K562 (cell line): ENCODE results near the gene ADIPOR1. TPM values are rescaled to one million over a fixed set of nuclear protein-coding genes. Genes with fewer than 3 reads are reported as not detected.
"Not testable (repeated sequence)": the region's sequence is repeated elsewhere in the genome, so short reads cannot be mapped to it uniquely, and the experiment has no call there.

Experiments
- ARID1B ChIP-seq: fragments of 450-650 bp; IDR thresholded peaks from 2 replicates; pipeline ENCODE4 v1.6.1; 2016; ENCODE audit warnings: antibody characterized with exemption, mild to moderate bottlenecking, inconsistent platforms
- CREB1 ChIP-seq, 2 experiments: sonication (generic) in 1 of 2; formaldehyde crosslinking in 1 of 2; IDR thresholded peaks; 2 replicates each; pipeline versions ENCODE4 v1.6.1 to v1.8.0; 2012 to 2022; ENCODE audit warnings: inconsistent platforms in 1 of 2, mild to moderate bottlenecking in 1 of 2, missing genetic modification reagents in 1 of 2, moderate library complexity in 1 of 2
- EGR1 ChIP-seq: fragments of 450-650 bp; conservative IDR thresholded peaks from 2 replicates; pipeline ENCODE4 v1.6.1; 2017; ENCODE audit warnings: mild to moderate bottlenecking
- EP400 ChIP-seq: fragments of 450-650 bp; IDR thresholded peaks from 2 replicates; pipeline ENCODE4 v1.6.1; 2017; ENCODE audit warnings: antibody characterized with exemption, mild to moderate bottlenecking, moderate library complexity
- ESRRA ChIP-seq: fragments of 450-650 bp; IDR thresholded peaks from 2 replicates; pipeline ENCODE4 v1.6.1; 2014; ENCODE audit warnings: low read depth, mild to moderate bottlenecking, moderate library complexity, borderline replicate concordance
- ETS1 ChIP-seq: conservative IDR thresholded peaks from 2 replicates; pipeline ENCODE4 v1.6.1; 2011; ENCODE audit warnings: low read depth, mild to moderate bottlenecking, low read length; ENCODE audit not compliant: control insufficient read depth
- GABPB1 ChIP-seq: sonication (generic); formaldehyde crosslinking; IDR thresholded peaks from 2 replicates; pipeline ENCODE4 v1.8.0; 2022; ENCODE audit warnings: mild to moderate bottlenecking, missing genetic modification reagents
- MXI1 ChIP-seq: IDR thresholded peaks from 2 replicates; pipeline ENCODE4 v1.6.1; 2011; ENCODE audit warnings: low read depth, mild to moderate bottlenecking, improper control_type of control experiment, low read length
- NBN ChIP-seq: fragments of 450-650 bp; IDR thresholded peaks from 2 replicates; pipeline ENCODE4 v1.6.1; 2016; ENCODE audit warnings: low read depth, mild to moderate bottlenecking
- PML ChIP-seq: IDR thresholded peaks from 2 replicates; pipeline ENCODE4 v1.6.1; 2012; ENCODE audit warnings: low read length, inconsistent platforms
- TFAP4 ChIP-seq: sonication (generic); formaldehyde crosslinking; IDR thresholded peaks from 2 replicates; pipeline ENCODE4 v1.8.0; 2022; ENCODE audit warnings: missing genetic modification reagents, mild to moderate bottlenecking, moderate library complexity, borderline replicate concordance
- ZNF668 ChIP-seq: fragments of 250-450 bp; sonication (Bioruptor Pico); IDR thresholded peaks from 2 replicates; pipeline ENCODE4 v1.8.0; 2022; ENCODE audit warnings: mild to moderate bottlenecking, inconsistent platforms
- polyA plus RNA-seq, 8 experiments: library from polyadenylated mRNA; depleted of rRNA in 4 of 8; stranded (reverse) in 5 of 8; unstranded in 3 of 8; fragments of >200 nt; fragmentation: Nextera tagmentation in 2 of 8; fragmentation: Illumina TruSeq in 1 of 8; extraction: Ambion mirVana in 2 of 8; extraction: Trizol in 1 of 8; gene quantifications; 2 replicates each; pipeline versions ENCODE4 v1.2.1 to v1.2.3, GENCODE V29; 2011 to 2014; ENCODE audit warnings: inconsistent platforms in 1 of 8, missing spikeins in 1 of 8
- total RNA-seq, 7 experiments: library from RNA; depleted of rRNA in 6 of 7; stranded (reverse); fragments of >200 nt in 6 of 7; fragmentation: Illumina TruSeq in 2 of 7; extraction: Trizol in 2 of 7; gene quantifications; 2 replicates each; pipeline versions ENCODE4 v1.2.1 to v1.2.3, GENCODE V29; 2011 to 2021; ENCODE audit warnings: low replicate concordance in 1 of 7
- TF ChIP-seq, protein P1 (sequence below): IDR thresholded peaks from 2 replicates; pipeline ENCODE4 v1.6.1; 2014; ENCODE audit warnings: antibody characterized with exemption
- TF ChIP-seq, protein P2 (sequence below): sonication (generic); formaldehyde crosslinking; IDR thresholded peaks from 2 replicates; pipeline ENCODE4 v1.9.0; 2022; ENCODE audit warnings: mild to moderate bottlenecking, missing genetic modification reagents
- TF ChIP-seq, protein P3 (sequence below): sonication (generic); formaldehyde crosslinking; IDR thresholded peaks from 2 replicates; pipeline ENCODE4 v1.8.1; 2023; ENCODE audit warnings: mild to moderate bottlenecking, missing genetic modification reagents
- TF ChIP-seq, protein P4 (sequence below): fragments of 250-450 bp; sonication (Bioruptor Pico); IDR thresholded peaks from 2 replicates; pipeline ENCODE4 v1.4.0; 2020; ENCODE audit warnings: mild to moderate bottlenecking, moderate library complexity, borderline replicate concordance

Gene ADIPOR1
- total and polyA plus RNA-seq, 9 of the 15 experiments (the other 6 are each of a cell fraction or from before 2014, with no cell fraction given), result 29.0 to 217 (median 100) TPM

DNA sequence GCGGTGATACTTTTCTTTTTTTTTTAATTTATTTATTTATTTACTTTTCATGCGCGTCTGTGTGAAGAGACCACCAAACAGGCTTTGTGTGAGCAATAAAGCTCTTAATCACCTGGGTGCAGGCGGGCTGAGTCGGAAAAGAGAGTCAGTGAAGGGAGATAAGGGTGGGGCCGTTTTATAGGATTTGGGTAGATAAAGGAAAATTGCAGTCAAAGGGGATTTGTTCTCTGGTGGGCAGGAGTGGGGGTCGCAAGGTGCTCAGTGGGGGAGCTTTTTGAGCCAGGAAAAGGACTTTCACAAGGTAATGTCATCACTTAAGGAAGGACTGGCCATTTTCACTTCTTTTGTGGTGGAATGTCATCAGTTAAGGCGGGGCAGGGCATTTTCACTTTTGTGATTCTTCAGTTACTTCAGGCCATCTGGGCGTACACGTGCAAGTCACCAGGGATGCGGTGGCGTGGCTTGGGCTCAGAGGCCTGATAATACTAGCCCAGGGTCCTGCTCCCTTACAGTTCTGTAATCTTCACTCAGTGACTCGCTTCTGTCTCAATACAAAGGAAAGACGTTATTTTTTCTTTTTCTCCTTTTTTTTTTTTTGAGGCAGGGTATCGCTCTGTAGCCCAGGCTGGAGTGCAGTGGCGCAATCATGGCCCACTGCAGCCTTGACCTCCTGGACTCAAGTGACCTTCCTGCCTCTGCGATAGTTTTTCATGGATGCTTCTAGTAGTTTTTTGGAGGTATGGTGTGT, 47.5 kb upstream of the ADIPOR1 start (continued):
- peak; percentile 49; the same call in 1 of the 2 replicates for TF ChIP-seq MXI1
- peak; percentile 73 for TF ChIP-seq PML
- TF ChIP-seq NBN, result peak; percentile 16; the same call in 1 of the 2 replicates
- TF ChIP-seq CREB1 (IDR thresholded peaks at IDR 0.05), result not testable (repeated sequence)
- TF ChIP-seq CREB1 (CRISPR knock-in tag; IDR thresholded peaks at IDR 0.05), result peak; percentile 50; the same call in 1 of the 2 replicates
- peak; percentile 91 for TF ChIP-seq TFAP4 (CRISPR knock-in tag)
- peak; percentile 69 for TF ChIP-seq EGR1
- peak; percentile 88 for TF ChIP-seq EP400
- peak; percentile 94 for TF ChIP-seq ARID1B
- peak; percentile 26; the same call in 1 of the 2 replicates for TF ChIP-seq ESRRA
- 0 out of 2 replicates have a peak, but pooled peaks have one; percentile 52 for TF ChIP-seq ZNF668 (CRISPR knock-in tag)
- TF ChIP-seq, protein P1, sequence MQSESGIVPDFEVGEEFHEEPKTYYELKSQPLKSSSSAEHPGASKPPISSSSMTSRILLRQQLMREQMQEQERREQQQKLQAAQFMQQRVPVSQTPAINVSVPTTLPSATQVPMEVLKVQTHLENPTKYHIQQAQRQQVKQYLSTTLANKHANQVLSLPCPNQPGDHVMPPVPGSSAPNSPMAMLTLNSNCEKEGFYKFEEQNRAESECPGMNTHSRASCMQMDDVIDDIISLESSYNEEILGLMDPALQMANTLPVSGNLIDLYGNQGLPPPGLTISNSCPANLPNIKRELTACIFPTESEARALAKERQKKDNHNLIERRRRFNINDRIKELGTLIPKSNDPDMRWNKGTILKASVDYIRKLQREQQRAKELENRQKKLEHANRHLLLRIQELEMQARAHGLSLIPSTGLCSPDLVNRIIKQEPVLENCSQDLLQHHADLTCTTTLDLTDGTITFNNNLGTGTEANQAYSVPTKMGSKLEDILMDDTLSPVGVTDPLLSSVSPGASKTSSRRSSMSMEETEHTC, result peak; percentile 68
- TF ChIP-seq ETS1, result 0 out of 2 replicates have a peak, but pooled peaks have one; percentile 52
- TF ChIP-seq GABPB1 (CRISPR knock-in tag), result 0 out of 2 replicates have a peak, but pooled peaks have one; percentile 3
- TF ChIP-seq, protein P2, sequence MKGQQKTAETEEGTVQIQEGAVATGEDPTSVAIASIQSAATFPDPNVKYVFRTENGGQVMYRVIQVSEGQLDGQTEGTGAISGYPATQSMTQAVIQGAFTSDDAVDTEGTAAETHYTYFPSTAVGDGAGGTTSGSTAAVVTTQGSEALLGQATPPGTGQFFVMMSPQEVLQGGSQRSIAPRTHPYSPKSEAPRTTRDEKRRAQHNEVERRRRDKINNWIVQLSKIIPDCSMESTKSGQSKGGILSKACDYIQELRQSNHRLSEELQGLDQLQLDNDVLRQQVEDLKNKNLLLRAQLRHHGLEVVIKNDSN (CRISPR knock-in tag), result peak; percentile 62
- TF ChIP-seq, protein P3, sequence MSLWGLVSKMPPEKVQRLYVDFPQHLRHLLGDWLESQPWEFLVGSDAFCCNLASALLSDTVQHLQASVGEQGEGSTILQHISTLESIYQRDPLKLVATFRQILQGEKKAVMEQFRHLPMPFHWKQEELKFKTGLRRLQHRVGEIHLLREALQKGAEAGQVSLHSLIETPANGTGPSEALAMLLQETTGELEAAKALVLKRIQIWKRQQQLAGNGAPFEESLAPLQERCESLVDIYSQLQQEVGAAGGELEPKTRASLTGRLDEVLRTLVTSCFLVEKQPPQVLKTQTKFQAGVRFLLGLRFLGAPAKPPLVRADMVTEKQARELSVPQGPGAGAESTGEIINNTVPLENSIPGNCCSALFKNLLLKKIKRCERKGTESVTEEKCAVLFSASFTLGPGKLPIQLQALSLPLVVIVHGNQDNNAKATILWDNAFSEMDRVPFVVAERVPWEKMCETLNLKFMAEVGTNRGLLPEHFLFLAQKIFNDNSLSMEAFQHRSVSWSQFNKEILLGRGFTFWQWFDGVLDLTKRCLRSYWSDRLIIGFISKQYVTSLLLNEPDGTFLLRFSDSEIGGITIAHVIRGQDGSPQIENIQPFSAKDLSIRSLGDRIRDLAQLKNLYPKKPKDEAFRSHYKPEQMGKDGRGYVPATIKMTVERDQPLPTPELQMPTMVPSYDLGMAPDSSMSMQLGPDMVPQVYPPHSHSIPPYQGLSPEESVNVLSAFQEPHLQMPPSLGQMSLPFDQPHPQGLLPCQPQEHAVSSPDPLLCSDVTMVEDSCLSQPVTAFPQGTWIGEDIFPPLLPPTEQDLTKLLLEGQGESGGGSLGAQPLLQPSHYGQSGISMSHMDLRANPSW, result peak; percentile 71; the same call in 1 of the 2 replicates
- TF ChIP-seq, protein P4, sequence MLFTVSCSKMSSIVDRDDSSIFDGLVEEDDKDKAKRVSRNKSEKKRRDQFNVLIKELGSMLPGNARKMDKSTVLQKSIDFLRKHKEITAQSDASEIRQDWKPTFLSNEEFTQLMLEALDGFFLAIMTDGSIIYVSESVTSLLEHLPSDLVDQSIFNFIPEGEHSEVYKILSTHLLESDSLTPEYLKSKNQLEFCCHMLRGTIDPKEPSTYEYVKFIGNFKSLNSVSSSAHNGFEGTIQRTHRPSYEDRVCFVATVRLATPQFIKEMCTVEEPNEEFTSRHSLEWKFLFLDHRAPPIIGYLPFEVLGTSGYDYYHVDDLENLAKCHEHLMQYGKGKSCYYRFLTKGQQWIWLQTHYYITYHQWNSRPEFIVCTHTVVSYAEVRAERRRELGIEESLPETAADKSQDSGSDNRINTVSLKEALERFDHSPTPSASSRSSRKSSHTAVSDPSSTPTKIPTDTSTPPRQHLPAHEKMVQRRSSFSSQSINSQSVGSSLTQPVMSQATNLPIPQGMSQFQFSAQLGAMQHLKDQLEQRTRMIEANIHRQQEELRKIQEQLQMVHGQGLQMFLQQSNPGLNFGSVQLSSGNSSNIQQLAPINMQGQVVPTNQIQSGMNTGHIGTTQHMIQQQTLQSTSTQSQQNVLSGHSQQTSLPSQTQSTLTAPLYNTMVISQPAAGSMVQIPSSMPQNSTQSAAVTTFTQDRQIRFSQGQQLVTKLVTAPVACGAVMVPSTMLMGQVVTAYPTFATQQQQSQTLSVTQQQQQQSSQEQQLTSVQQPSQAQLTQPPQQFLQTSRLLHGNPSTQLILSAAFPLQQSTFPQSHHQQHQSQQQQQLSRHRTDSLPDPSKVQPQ (CRISPR knock-in tag), result peak; percentile 73; the same call in 1 of the 2 replicates
